HepG2 (cell line): ENCODE data around the gene ADGRF4. TPM values are rescaled to one million over a fixed set of nuclear protein-coding genes. Genes with fewer than 3 reads are reported as not detected.

Experiments used
- ATAC-seq: fragments of 200-7000 bp; cut with Tn5 transposase; 3 replicates; pipeline ENCODE4 v1.9.1; 2020; ENCODE audit warnings: mild to moderate bottlenecking, moderate library complexity
- BruUV-seq: library from RNA; stranded (reverse); fragments of 400-500 nt; replicated peaks from 2 replicates; lab custom pipeline; 2021; lab: Mats Ljungman, UMichigan
- CTCF ChIA-PET: fragments of 300-600 bp; formaldehyde crosslinking; extraction: SDS; loops from one replicate; lab custom pipeline; 2021; ENCODE audit warnings: low total read pairs, inconsistent platforms, low intra/inter-chr PET ratio; lab: Yijun Ruan, JAX
- POLR2A ChIA-PET: fragments of 350-600 bp; sonication (Branson Sonifier 250); formaldehyde crosslinking; loops from one replicate; lab custom pipeline; 2020; ENCODE audit warnings: antibody characterized with exemption, inconsistent platforms; lab: Yijun Ruan, JAX
- DNase-seq: peaks from one replicate; pipeline ENCODE4 v3.0.0-alpha.2; 2015; ENCODE audit warnings: low spot score
- FAIRE-seq: peaks from 3 replicates; lab custom pipeline; 2011; peaks lifted over from hg19 to GRCh38; lab: Jason Lieb, UNC
- H2AFZ ChIP-seq: one replicate; pipeline ENCODE4 v1.6.1; 2011; ENCODE audit warnings: low read length, inconsistent platforms
- H3K27ac ChIP-seq: fragments of 300-600 bp; 3 replicates; pipeline ENCODE4 v1.8.0; 2011; ENCODE audit warnings: mixed run types, mild to moderate bottlenecking, mixed read lengths, low read length, inconsistent platforms; ENCODE audit not compliant: insufficient read depth; ENCODE audit errors: extremely low read length
- H3K27me3 ChIP-seq, 2 experiments: fragments of 200-600 bp in 1 of 2; 2 replicates in 1 of 2; 3 replicates in 1 of 2; pipeline versions ENCODE4 v1.6.0 to v1.8.0; 2011; ENCODE audit warnings: low read length in 2 of 2, mild to moderate bottlenecking in 2 of 2, moderate library complexity in 2 of 2, inconsistent platforms in 1 of 2; ENCODE audit not compliant: insufficient read depth in 2 of 2, control insufficient read depth in 1 of 2
- H3K36me3 ChIP-seq, 2 experiments: fragments of 200-600 bp in 1 of 2; replicated peaks in 1 of 2; 2 replicates in 1 of 2; 3 replicates in 1 of 2; pipeline versions ENCODE4 v1.5.1 to v1.8.0; 2011; ENCODE audit warnings: low read length in 2 of 2, inconsistent platforms in 1 of 2; ENCODE audit not compliant: insufficient read depth in 2 of 2, control insufficient read depth in 1 of 2
- H3K4me1 ChIP-seq: 2 replicates; pipeline ENCODE4 v1.5.1; 2012; ENCODE audit warnings: low read length, inconsistent platforms; ENCODE audit not compliant: insufficient read depth
- H3K4me2 ChIP-seq: 2 replicates; pipeline ENCODE4 v1.6.0; 2011; ENCODE audit warnings: low read depth, low read length, inconsistent platforms
- H3K4me3 ChIP-seq, 3 experiments: fragments of 200-600 bp in 1 of 3; sonication (generic), shearing (Covaris generic) in 1 of 3; replicated peaks in 1 of 3; 2 replicates each; pipeline ENCODE4 v1.5.1; 2011 to 2016; ENCODE audit warnings: low read length in 3 of 3, inconsistent platforms in 2 of 3, low read depth in 2 of 3, mild to moderate bottlenecking in 2 of 3, control low read depth in 1 of 3, mixed read lengths in 1 of 3; ENCODE audit not compliant: insufficient read depth in 1 of 3
- H3K79me2 ChIP-seq: one replicate; pipeline ENCODE4 v1.6.1; 2011; ENCODE audit warnings: low read length, inconsistent platforms; ENCODE audit not compliant: insufficient read depth
- H3K9ac ChIP-seq: 2 replicates; pipeline ENCODE4 v1.6.0; 2011; ENCODE audit warnings: mild to moderate bottlenecking, low read depth, low read length, inconsistent platforms; ENCODE audit not compliant: insufficient read depth
- H3K9me3 ChIP-seq: 2 replicates; pipeline ENCODE4 v1.5.1; 2012; ENCODE audit warnings: mild to moderate bottlenecking, low read length
- H4K20me1 ChIP-seq: 2 replicates; pipeline ENCODE4 v1.6.0; 2011; ENCODE audit warnings: inconsistent platforms, mild to moderate bottlenecking, low read length, moderate library complexity; ENCODE audit not compliant: insufficient read depth
- EEA1 ChIP-seq: sonication (generic); formaldehyde crosslinking; IDR thresholded peaks from 2 replicates; pipeline ENCODE4 v1.5.1; 2020; ENCODE audit warnings: mild to moderate bottlenecking, missing genetic modification reagents, borderline replicate concordance
- GATAD1 ChIP-seq: IDR thresholded peaks from 2 replicates; pipeline ENCODE4 v1.6.1; 2016; ENCODE audit warnings: missing genetic modification reagents, missing compliant biosample characterization
- NCOA1 ChIP-seq: sonication (generic); formaldehyde crosslinking; IDR thresholded peaks from 2 replicates; pipeline ENCODE4 v1.9.0; 2021; ENCODE audit warnings: missing genetic modification reagents
- TBX3 ChIP-seq: fragments of 450-650 bp; IDR thresholded peaks from 2 replicates; pipeline ENCODE4 v1.6.1; 2017; ENCODE audit warnings: antibody characterized with exemption, mild to moderate bottlenecking, inconsistent platforms, borderline replicate concordance
- ZNF816 ChIP-seq: sonication (generic); formaldehyde crosslinking; IDR thresholded peaks from 2 replicates; pipeline ENCODE4 v1.8.0; 2022; ENCODE audit warnings: missing genetic modification reagents, mild to moderate bottlenecking, borderline replicate concordance
- WGBS: methylation state at CpG from one replicate; pipeline ENCODE4 v1.1.6; 2017; ENCODE audit warnings: low lambda C conversion rate; 5-methylcytosine and 5-hydroxymethylcytosine counted together
- in situ Hi-C: cut with HindIII; loops from 2 replicates; pipeline ENCODE4 v1.10.0; 2017; ENCODE audit warnings: low pct_unique_long_range_greater_than_20kb; ENCODE audit not compliant: extremely low pct_ligation_motif_present
- intact Hi-C: fragments of 100-400 bp; cut with micrococcal nuclease; formaldehyde crosslinking; loops from one replicate; pipeline ENCODE4 v1.10.0; 2022; ENCODE audit not compliant: unreplicated experiment
- polyA plus RNA-seq, 8 experiments: library from polyadenylated mRNA; depleted of rRNA in 3 of 8; stranded (reverse) in 7 of 8; unstranded in 1 of 8; fragments of >200 nt; fragmentation: Illumina TruSeq in 4 of 8; extraction: Trizol in 4 of 8; gene quantifications; 2 replicates each; pipeline versions ENCODE4 v1.2.1 to v1.2.3, GENCODE V29; 2011 to 2016; ENCODE audit warnings: low read depth in 4 of 8, missing spikeins in 1 of 8, mixed read lengths in 1 of 8; ENCODE audit not compliant: insufficient read depth in 1 of 8
- total RNA-seq, 5 experiments: library from RNA; depleted of rRNA; stranded (reverse); fragments of >200 nt; fragmentation: Illumina TruSeq; extraction: Trizol; gene quantifications; 2 replicates each; pipeline ENCODE4 v1.2.3, GENCODE V29; 2016; ENCODE audit warnings: low read depth in 1 of 5
- TF ChIP-seq, protein P1 (sequence below): fragments of 450-650 bp; IDR thresholded peaks from 2 replicates; pipeline ENCODE4 v1.6.1; 2017; ENCODE audit warnings: mild to moderate bottlenecking
- TF ChIP-seq, protein P2 (sequence below): sonication (generic); formaldehyde crosslinking; IDR thresholded peaks from 2 replicates; pipeline ENCODE4 v1.5.0; 2020; ENCODE audit warnings: mild to moderate bottlenecking, missing genetic modification reagents
- TF ChIP-seq, protein P3 (sequence below): sonication (generic); formaldehyde crosslinking; IDR thresholded peaks from 2 replicates; pipeline ENCODE4 v1.9.0; 2021; ENCODE audit warnings: missing genetic modification reagents, borderline replicate concordance
- TF ChIP-seq, protein P4 (sequence below): sonication (generic); formaldehyde crosslinking; IDR thresholded peaks from 2 replicates; pipeline ENCODE4 v1.8.0; 2022; ENCODE audit warnings: mild to moderate bottlenecking, missing genetic modification reagents, borderline replicate concordance

ADGRF4 gene
- total and polyA plus RNA-seq, 2 of the 13 experiments (the other 11 are each of a cell fraction or from before 2014, with no cell fraction given) = 0.01 TPM; not detected in 1

DNA sequence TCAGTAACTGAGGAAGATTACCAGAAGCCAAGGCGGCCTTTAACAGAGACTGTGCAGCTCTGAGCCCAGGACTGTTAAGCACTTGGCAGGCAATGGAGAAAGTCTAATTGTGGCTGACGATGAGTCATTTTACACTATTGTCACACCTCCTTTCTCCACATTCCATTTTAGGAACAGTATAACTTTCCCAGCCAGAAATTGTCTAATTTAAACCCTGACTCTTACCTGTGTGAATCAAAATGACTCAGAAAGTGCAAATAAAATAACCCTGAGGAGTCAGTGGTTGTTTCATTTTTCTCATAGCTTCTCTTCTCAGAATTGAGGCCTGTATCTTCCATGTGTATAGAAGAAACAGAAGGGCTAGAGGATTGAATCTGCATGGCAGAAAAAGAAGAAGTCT lies 43.4 kb downstream of the ADGRF4 start:
- no TSS peak for BruUV-seq

More for the DNA sequence above, 43.4 kb downstream of the ADGRF4 start:
- TF ChIP-seq, protein P1, sequence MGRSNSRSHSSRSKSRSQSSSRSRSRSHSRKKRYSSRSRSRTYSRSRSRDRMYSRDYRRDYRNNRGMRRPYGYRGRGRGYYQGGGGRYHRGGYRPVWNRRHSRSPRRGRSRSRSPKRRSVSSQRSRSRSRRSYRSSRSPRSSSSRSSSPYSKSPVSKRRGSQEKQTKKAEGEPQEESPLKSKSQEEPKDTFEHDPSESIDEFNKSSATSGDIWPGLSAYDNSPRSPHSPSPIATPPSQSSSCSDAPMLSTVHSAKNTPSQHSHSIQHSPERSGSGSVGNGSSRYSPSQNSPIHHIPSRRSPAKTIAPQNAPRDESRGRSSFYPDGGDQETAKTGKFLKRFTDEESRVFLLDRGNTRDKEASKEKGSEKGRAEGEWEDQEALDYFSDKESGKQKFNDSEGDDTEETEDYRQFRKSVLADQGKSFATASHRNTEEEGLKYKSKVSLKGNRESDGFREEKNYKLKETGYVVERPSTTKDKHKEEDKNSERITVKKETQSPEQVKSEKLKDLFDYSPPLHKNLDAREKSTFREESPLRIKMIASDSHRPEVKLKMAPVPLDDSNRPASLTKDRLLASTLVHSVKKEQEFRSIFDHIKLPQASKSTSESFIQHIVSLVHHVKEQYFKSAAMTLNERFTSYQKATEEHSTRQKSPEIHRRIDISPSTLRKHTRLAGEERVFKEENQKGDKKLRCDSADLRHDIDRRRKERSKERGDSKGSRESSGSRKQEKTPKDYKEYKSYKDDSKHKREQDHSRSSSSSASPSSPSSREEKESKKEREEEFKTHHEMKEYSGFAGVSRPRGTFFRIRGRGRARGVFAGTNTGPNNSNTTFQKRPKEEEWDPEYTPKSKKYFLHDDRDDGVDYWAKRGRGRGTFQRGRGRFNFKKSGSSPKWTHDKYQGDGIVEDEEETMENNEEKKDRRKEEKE = no peak
- TF ChIP-seq ZNF816 (CRISPR knock-in tag) (no peak), NCOA1 (CRISPR knock-in tag) (no peak), GATAD1 (no peak), EEA1 (CRISPR knock-in tag) (no peak), TBX3 (no peak)
- TF ChIP-seq, protein P2, sequence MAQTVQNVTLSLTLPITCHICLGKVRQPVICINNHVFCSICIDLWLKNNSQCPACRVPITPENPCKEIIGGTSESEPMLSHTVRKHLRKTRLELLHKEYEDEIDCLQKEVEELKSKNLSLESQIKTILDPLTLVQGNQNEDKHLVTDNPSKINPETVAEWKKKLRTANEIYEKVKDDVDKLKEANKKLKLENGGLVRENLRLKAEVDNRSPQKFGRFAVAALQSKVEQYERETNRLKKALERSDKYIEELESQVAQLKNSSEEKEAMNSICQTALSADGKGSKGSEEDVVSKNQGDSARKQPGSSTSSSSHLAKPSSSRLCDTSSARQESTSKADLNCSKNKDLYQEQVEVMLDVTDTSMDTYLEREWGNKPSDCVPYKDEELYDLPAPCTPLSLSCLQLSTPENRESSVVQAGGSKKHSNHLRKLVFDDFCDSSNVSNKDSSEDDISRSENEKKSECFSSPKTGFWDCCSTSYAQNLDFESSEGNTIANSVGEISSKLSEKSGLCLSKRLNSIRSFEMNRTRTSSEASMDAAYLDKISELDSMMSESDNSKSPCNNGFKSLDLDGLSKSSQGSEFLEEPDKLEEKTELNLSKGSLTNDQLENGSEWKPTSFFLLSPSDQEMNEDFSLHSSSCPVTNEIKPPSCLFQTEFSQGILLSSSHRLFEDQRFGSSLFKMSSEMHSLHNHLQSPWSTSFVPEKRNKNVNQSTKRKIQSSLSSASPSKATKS (CRISPR knock-in tag) = no peak
- TF ChIP-seq, protein P3, sequence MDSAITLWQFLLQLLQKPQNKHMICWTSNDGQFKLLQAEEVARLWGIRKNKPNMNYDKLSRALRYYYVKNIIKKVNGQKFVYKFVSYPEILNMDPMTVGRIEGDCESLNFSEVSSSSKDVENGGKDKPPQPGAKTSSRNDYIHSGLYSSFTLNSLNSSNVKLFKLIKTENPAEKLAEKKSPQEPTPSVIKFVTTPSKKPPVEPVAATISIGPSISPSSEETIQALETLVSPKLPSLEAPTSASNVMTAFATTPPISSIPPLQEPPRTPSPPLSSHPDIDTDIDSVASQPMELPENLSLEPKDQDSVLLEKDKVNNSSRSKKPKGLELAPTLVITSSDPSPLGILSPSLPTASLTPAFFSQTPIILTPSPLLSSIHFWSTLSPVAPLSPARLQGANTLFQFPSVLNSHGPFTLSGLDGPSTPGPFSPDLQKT (CRISPR knock-in tag) = no peak
- TF ChIP-seq, protein P4, sequence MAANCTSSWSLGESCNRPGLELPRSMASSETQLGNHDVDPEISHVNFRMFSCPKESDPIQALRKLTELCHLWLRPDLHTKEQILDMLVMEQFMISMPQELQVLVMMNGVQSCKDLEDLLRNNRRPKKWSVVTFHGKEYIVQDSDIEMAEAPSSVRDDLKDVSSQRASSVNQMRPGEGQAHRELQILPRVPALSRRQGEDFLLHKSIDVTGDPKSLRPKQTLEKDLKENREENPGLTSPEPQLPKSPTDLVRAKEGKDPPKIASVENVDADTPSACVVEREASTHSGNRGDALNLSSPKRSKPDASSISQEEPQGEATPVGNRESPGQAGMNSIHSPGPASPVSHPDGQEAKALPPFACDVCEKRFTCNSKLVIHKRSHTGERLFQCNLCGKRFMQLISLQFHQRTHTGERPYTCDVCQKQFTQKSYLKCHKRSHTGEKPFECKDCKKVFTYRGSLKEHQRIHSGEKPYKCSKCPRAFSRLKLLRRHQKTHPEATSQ = no peak
- no peaks in the 10 kb centered on the region for H3K36me3 ChIP-seq
- H3K4me1 ChIP-seq = no peaks in the 10 kb centered on the region
- ChIA-PET CTCF (no interaction called here), POLR2A (no interaction called here)
- H3K4me2 ChIP-seq = no peak overlapping the region
- intact Hi-C loops (no loop called here), in situ Hi-C loops (no loop called here)
- H4K20me1 ChIP-seq = no peaks in the 10 kb centered on the region
- no peaks in the 10 kb centered on the region for H3K79me2 ChIP-seq
- H3K9ac ChIP-seq = no peak overlapping the region
- no peak for FAIRE-seq
- no peak overlapping the region for H3K4me3 ChIP-seq
- no peak for DNase-seq
- WGBS = 0% methylated on average over 2 of the region's 2 CpGs
- no peak for ATAC-seq
- no peak overlapping the region for H3K27ac ChIP-seq
- H3K27me3 ChIP-seq = no peaks in the 10 kb centered on the region
- H2AFZ ChIP-seq = no peak overlapping the region
- no peaks in the 10 kb centered on the region for H3K9me3 ChIP-seq
